Measurements from ENCODE around the gene ANTXR1.
"Not testable (repeated sequence)": the region's sequence is repeated elsewhere in the genome, so short reads cannot be mapped to it uniquely, and the experiment has no call there.

Gene ANTXR1

GRCh38 chr2:69226903-69227302 is 213.9 kb downstream of the ANTXR1 start:
- no peak for DNase-seq (ENCODE audit: low read depth)
- TF ChIP-seq CTCF (IDR thresholded peaks at IDR 0.05; ENCODE audit: control insufficient read depth, extremely low read depth, insufficient read depth): no peak
- H3K4me3 ChIP-seq (ENCODE audit: low read depth, low read length): no peak overlapping the region

GRCh38 chr2:69227716-69228115 is 214.7 kb downstream of the ANTXR1 start:
- no peak for DNase-seq (ENCODE audit: low read depth)
- no peak overlapping the region for H3K4me3 ChIP-seq (ENCODE audit: low read depth, low read length)
- no peak for TF ChIP-seq CTCF (IDR thresholded peaks at IDR 0.05; ENCODE audit: control insufficient read depth, extremely low read depth, insufficient read depth)

- not testable (repeated sequence) for DNase-seq (ENCODE audit: low read depth); H3K4me3 ChIP-seq (ENCODE audit: low read depth, low read length)
These were observed 218.0 kb downstream of the ANTXR1 start for GRCh38 chr2:69230946-69231345.

- DNase-seq (ENCODE audit: low read depth): no peak
- H3K4me3 ChIP-seq (ENCODE audit: low read depth, low read length): no peak overlapping the region
- TF ChIP-seq CTCF (IDR thresholded peaks at IDR 0.05; ENCODE audit: control insufficient read depth, extremely low read depth, insufficient read depth): no peak
These were observed 218.8 kb downstream of the ANTXR1 start for GRCh38 chr2:69231612-69232277.

GRCh38 chr2:69235835-69236234 is 222.9 kb downstream of the ANTXR1 start:
- DNase-seq (ENCODE audit: low read depth); H3K4me3 ChIP-seq (ENCODE audit: low read depth, low read length): not testable (repeated sequence)

GRCh38 chr2:69237070-69237670 is 224.2 kb downstream of the ANTXR1 start:
- no peak overlapping the region for H3K4me3 ChIP-seq (ENCODE audit: low read depth, low read length)
- peak; percentile 50 for DNase-seq (ENCODE audit: low read depth)
- no peak for TF ChIP-seq CTCF (IDR thresholded peaks at IDR 0.05; ENCODE audit: control insufficient read depth, extremely low read depth, insufficient read depth)

GRCh38 chr2:69238449-69239031 is 225.6 kb downstream of the ANTXR1 start:
- no peak for DNase-seq (ENCODE audit: low read depth)
- no peak overlapping the region for H3K4me3 ChIP-seq (ENCODE audit: low read depth, low read length)
- TF ChIP-seq CTCF (IDR thresholded peaks at IDR 0.05; ENCODE audit: control insufficient read depth, extremely low read depth, insufficient read depth): no peak

GRCh38 chr2:69241093-69241492 is 228.1 kb downstream of the ANTXR1 start:
- no peak overlapping the region for H3K4me3 ChIP-seq (ENCODE audit: low read depth, low read length)
- no peak for TF ChIP-seq CTCF (IDR thresholded peaks at IDR 0.05; ENCODE audit: control insufficient read depth, extremely low read depth, insufficient read depth)
- no peak for DNase-seq (ENCODE audit: low read depth)
